Lower leg skin (tissue), 4 donors: ENCODE results near the gene HASPIN. TPM values are rescaled to one million over a fixed set of nuclear protein-coding genes. Genes with fewer than 3 reads are reported as not detected.
"Not testable (repeated sequence)": the region's sequence is repeated elsewhere in the genome, so short reads cannot be mapped to it uniquely, and the experiment has no call there.

Experiments used
- DNase-seq, 2 donors: peaks; one replicate each; pipeline ENCODE4 v3.0.0-alpha.2; 2019; ENCODE audit warnings: low spot score in 2 of 2
- H3K4me3 ChIP-seq: fragments of 200-600 bp; sonication (generic); 2 replicates; pipeline ENCODE4 v1.5.1; 2017; ENCODE audit warnings: mild to moderate bottlenecking, low read depth; ENCODE audit not compliant: poor library complexity, severe bottlenecking
- POLR2A ChIP-seq, 2 donors: fragments of 450-650 bp; IDR thresholded peaks; one replicate each; pipeline ENCODE4 v1.6.1; 2016 to 2017; ENCODE audit warnings: antibody characterized with exemption in 2 of 2, mild to moderate bottlenecking in 1 of 2, moderate library complexity in 1 of 2
- WGBS, 2 donors: methylation state at CpG; one replicate each; pipeline ENCODE4 v1.1.5; 2018; 5-methylcytosine and 5-hydroxymethylcytosine counted together
- intact Hi-C: fragments of 100-400 bp; cut with DNase I; formaldehyde crosslinking; loops from one replicate; pipeline ENCODE4 v1.15.0; 2023; ENCODE audit warnings: low total_unique reads
- total RNA-seq, 4 donors: library from RNA; depleted of rRNA; stranded (reverse); fragments of >200 nt; gene quantifications; one replicate each; pipeline ENCODE4 v1.1.0, GENCODE V29; 2016
- TF ChIP-seq, protein P1 (sequence below), 3 donors: fragments of 450-650 bp; IDR thresholded peaks; one replicate each; pipeline ENCODE4 v1.5.1; 2016; ENCODE audit warnings: antibody characterized with exemption in 3 of 3, mild to moderate bottlenecking in 3 of 3, moderate library complexity in 2 of 3

HASPIN gene
- total RNA-seq, 4 donors from 2014 or later, result 0.81 to 1.6 (median 1.4) TPM

DNA sequence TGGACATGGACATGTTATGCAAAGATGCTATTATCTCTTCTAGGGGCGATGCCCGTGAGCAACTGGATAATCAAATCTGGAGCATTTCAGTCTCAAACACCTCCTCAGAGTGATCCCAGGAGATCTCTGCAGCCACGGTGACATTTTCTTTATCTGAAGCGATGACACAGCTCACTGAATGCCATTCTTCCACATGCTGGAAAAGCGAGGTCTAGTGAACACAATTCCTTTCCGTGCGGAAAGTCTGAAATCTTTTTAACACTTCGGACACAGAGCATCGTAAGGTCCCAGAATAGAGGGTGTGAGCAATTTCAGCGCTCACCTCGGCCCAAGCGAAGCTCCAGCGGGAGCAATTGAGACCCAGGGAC is 531 bp upstream of the HASPIN start:
- intact Hi-C loops, result no loop called here
- H3K4me3 ChIP-seq, result peak overlapping the region; percentile 48
- DNase-seq, result no peak
- WGBS, 2 donors, result 1 to 2% methylated on average over 13 of the region's 13 CpGs
- TF ChIP-seq, protein P1, sequence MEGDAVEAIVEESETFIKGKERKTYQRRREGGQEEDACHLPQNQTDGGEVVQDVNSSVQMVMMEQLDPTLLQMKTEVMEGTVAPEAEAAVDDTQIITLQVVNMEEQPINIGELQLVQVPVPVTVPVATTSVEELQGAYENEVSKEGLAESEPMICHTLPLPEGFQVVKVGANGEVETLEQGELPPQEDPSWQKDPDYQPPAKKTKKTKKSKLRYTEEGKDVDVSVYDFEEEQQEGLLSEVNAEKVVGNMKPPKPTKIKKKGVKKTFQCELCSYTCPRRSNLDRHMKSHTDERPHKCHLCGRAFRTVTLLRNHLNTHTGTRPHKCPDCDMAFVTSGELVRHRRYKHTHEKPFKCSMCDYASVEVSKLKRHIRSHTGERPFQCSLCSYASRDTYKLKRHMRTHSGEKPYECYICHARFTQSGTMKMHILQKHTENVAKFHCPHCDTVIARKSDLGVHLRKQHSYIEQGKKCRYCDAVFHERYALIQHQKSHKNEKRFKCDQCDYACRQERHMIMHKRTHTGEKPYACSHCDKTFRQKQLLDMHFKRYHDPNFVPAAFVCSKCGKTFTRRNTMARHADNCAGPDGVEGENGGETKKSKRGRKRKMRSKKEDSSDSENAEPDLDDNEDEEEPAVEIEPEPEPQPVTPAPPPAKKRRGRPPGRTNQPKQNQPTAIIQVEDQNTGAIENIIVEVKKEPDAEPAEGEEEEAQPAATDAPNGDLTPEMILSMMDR (IDR thresholded peaks at IDR 0.05), result no peak

DNA sequence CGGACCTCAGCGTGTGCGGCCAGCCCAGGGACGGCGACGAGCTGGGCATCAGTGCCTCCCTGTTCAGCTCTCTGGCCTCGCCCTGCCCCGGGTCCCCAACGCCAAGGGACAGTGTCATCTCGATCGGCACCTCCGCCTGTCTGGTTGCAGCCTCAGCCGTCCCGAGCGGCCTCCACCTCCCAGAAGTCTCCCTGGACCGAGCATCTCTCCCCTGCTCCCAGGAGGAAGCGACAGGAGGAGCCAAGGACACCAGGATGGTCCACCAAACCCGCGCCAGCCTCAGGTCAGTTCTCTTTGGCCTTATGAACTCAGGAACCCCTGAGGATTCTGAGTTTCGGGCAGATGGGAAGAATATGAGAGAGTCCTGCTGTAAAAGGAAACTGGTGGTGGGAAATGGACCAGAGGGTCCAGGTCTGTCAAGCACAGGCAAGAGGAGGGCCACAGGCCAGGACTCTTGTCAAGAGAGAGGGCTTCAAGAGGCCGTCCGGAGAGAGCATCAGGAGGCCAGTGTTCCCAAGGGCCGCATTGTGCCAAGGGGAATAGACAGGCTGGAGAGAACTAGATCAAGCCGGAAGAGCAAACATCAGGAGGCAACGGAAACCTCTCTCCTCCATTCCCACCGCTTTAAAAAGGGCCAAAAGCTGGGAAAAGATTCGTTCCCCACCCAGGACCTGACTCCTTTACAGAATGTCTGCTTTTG is 825 bp downstream of the HASPIN start:
- intact Hi-C loops, result no loop called here

GRCh38 chr17:3727041-3727440 is 3.3 kb downstream of the HASPIN start:
- WGBS, 2 donors, result 56 to 92% methylated on average over 2 of the region's 2 CpGs
- TF ChIP-seq, protein P1 (IDR thresholded peaks at IDR 0.05), result no peak
- TF ChIP-seq POLR2A (IDR thresholded peaks at IDR 0.05), result no peak
- intact Hi-C loops, result no loop called here
- no peak for DNase-seq
- no peak overlapping the region for H3K4me3 ChIP-seq

More for the DNA sequence above, 825 bp downstream of the HASPIN start:
- peak in 1 of 2 donors; percentile 20 for DNase-seq
- H3K4me3 ChIP-seq, result peak overlapping the region; percentile 48
- WGBS, 2 donors, result 20 to 26% methylated on average over 22 to 27 of the region's 27 CpGs
- no peak for TF ChIP-seq POLR2A (IDR thresholded peaks at IDR 0.05)
- TF ChIP-seq, protein P1 (IDR thresholded peaks at IDR 0.05), result no peak

DNA sequence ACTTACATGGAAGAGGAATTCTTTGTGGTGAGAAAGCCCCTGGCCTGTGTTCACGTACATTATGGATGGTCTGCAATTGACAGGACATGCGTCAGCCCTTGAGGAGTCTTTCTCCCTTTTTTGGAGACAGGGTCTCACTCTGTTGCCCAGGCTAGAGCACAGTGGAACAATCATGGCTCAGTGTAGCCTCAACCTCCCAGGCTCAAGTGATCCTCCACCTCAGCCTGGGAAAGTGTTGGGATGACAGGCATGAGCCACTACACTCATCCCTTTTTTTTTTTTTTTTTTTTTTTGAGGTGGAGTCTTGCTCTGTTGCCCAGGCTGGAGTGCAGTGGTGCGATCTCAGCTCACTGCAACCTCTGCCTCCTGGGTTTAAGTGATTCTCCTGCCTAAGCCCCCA is 4.4 kb downstream of the HASPIN start:
- WGBS, 2 donors, result 93 to 96% methylated on average over 3 of the region's 3 CpGs
- intact Hi-C loops, DNase-seq, H3K4me3 ChIP-seq: not testable (repeated sequence)

DNA sequence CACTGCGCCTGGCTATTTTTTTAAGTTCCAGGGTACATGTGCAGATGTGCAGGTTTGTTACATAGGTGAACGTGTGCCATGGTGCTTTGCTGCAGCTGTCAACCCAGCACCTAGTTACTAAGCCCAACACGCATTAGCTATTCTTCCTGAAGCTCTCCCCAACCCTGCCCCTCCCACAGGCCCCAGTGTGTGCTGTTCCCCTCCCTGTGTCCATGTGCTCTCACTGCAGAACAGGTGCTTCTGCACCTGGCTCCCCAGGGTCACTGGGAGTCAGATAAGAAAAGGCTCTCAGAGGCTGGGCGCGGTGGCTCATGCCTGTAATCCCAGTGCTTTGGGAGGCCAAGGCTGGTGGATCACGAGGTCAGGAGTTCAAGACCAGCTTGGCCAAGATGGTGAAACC is 6.2 kb downstream of the HASPIN start:
- no peak for TF ChIP-seq POLR2A (IDR thresholded peaks at IDR 0.05)
- TF ChIP-seq, protein P1 (IDR thresholded peaks at IDR 0.05), result no peak
- WGBS, 2 donors, result 93 to 97% methylated on average over 6 of the region's 6 CpGs
- no peak for DNase-seq
- H3K4me3 ChIP-seq, result no peak overlapping the region
- intact Hi-C loops, result no loop called here

DNA sequence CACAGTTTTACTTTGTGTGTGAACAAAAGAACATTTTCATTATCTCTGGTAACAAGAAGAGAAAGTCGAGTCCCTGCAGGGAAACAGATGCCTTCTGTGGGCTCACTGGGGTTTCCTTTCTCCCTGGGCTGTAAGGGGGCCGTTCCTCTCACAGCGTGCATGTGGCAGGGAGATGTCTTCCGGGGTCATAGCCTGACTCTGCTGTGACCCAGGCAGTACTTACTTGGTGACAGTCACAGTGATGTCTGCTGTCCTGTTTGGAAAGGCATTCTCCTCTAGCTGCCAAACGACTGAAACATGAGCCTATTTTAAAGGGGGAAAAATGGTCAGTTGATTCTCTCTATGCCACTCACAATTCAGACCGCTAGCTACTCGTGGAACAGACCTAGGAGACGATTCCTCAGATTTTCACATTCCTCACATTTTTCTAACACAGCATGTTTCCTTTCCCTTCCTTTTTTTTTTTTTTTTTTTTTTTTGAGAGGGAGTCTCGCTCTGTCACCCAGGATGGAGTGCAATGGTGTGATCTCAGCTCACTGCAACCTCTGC is 7.3 kb downstream of the HASPIN start:
- intact Hi-C loops, result no loop called here
- TF ChIP-seq, protein P1 (IDR thresholded peaks at IDR 0.05), result no peak
- TF ChIP-seq POLR2A (IDR thresholded peaks at IDR 0.05), result no peak

More for the DNA sequence above, 7.3 kb downstream of the HASPIN start:
- 51 to 59% methylated on average over 9 of the region's 9 CpGs for WGBS, 2 donors
- DNase-seq, result no peak
- no peak overlapping the region for H3K4me3 ChIP-seq
